Hypothalamus (tissue), 51 donors: ENCODE measurements around the gene STPG3.
A peak's percentile ranks its signal among the peaks of the same experiment; 100 is the strongest.

Experiments used
- DNase-seq, 51 donors: peaks; one replicate each; lab custom pipeline; 2025; lab: John Stamatoyannopoulos, UW

STPG3 gene

GRCh38 chr9:137262909-137263285 is 11.8 kb downstream of the STPG3 start:
- no peak for DNase-seq

GRCh38 chr9:137263506-137263905 is 12.4 kb downstream of the STPG3 start:
- DNase-seq, result no peak

- no peak for DNase-seq
Measured at GRCh38 chr9:137264067-137264466, 13.0 kb downstream of the STPG3 start.

GRCh38 chr9:137265496-137266161 is 14.5 kb downstream of the STPG3 start:
- DNase-seq, result no peak

GRCh38 chr9:137266162-137266527 is 15.1 kb downstream of the STPG3 start:
- no peak for DNase-seq

- DNase-seq, result no peak
Measured at GRCh38 chr9:137266585-137267453, 15.7 kb downstream of the STPG3 start.

GRCh38 chr9:137267933-137268355 is 16.9 kb downstream of the STPG3 start:
- no peak for DNase-seq

- no peak for DNase-seq
Measured at GRCh38 chr9:137268538-137269201, 17.6 kb downstream of the STPG3 start.

- DNase-seq, result no peak
Measured at GRCh38 chr9:137269231-137269772, 18.2 kb downstream of the STPG3 start.

- no peak for DNase-seq
Measured at GRCh38 chr9:137270929-137271695, 20.0 kb downstream of the STPG3 start.

- no peak for DNase-seq
Measured at GRCh38 chr9:137271696-137272076, 20.6 kb downstream of the STPG3 start.

GRCh38 chr9:137272241-137273094 is 21.4 kb downstream of the STPG3 start:
- no peak for DNase-seq

GRCh38 chr9:137273095-137273490 is 22.0 kb downstream of the STPG3 start:
- no peak for DNase-seq

GRCh38 chr9:137273611-137274320 is 22.7 kb downstream of the STPG3 start:
- no peak for DNase-seq

GRCh38 chr9:137275203-137275587 is 24.1 kb downstream of the STPG3 start:
- no peak for DNase-seq

- no peak for DNase-seq
Measured at GRCh38 chr9:137275588-137276472, 24.7 kb downstream of the STPG3 start.

- peak in 3 of 51 donors; percentile 12 to 25 (median 12) for DNase-seq
Measured at GRCh38 chr9:137276473-137277328, 25.6 kb downstream of the STPG3 start.
